Measurements from ENCODE around the gene FOSL2.

Gene FOSL2

GRCh38 chr2:28451793-28452533, 59.3 kb downstream of the FOSL2 start:
- no peak for DNase-seq (ENCODE audit: low read depth)

DNA sequence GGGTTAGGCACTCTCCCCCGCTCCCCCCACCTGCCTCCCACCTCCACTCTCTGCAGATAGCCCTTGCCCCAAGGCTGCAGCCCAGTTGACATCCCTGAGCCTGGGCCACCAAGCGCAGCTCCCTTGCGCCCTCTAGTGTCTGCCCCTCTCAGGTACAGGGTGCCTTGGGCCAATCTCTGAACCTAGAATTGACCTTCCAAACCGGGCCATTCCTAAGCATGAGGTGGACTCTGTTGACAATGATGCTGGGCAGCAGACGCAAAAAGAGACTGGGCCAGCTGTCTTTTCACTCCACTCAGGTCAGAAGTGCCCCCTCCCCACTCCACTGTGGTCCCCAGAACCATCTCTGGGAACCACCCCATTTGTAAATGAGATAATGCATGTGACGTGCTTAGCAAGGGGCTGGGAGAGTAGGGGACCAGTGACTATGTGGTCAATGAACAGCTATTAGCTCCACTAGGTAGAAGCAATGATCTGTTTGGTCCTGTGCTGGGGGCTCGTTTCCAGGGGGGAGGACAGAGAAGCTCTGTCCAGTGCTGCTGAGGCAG, 60.0 kb downstream of the FOSL2 start:
- DNase-seq (ENCODE audit: low read depth), result peak; percentile 74

GRCh38 chr2:28453396-28453795, 60.7 kb downstream of the FOSL2 start:
- no peak for DNase-seq (ENCODE audit: low read depth)

GRCh38 chr2:28454016-28454930, 61.6 kb downstream of the FOSL2 start:
- DNase-seq (ENCODE audit: low read depth), result no peak

GRCh38 chr2:28457237-28457636, 64.6 kb downstream of the FOSL2 start:
- no peak for DNase-seq (ENCODE audit: low read depth)

GRCh38 chr2:28461056-28461455, 68.4 kb downstream of the FOSL2 start:
- no peak for DNase-seq (ENCODE audit: low read depth)

DNA sequence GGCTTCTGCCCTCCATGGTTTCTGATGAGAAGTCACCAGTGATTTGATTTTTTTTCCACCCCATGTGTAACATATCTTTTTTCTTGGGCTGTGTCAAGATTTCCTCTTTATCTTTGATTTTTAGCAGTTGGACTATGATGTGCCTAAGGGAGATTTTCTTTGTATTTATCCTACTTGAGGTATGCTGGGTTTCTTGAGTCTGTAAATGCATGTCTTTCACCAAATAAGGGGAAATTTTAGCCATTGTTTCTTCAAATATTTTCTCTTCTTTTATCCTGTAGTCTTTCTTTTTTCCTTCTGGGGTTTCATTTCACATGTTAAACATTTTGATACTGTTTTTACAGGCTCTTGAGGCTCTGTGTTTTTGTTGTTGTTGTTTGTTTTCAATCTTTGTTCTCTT, 69.5 kb downstream of the FOSL2 start:
- no peak for DNase-seq (ENCODE audit: low read depth)

DNA sequence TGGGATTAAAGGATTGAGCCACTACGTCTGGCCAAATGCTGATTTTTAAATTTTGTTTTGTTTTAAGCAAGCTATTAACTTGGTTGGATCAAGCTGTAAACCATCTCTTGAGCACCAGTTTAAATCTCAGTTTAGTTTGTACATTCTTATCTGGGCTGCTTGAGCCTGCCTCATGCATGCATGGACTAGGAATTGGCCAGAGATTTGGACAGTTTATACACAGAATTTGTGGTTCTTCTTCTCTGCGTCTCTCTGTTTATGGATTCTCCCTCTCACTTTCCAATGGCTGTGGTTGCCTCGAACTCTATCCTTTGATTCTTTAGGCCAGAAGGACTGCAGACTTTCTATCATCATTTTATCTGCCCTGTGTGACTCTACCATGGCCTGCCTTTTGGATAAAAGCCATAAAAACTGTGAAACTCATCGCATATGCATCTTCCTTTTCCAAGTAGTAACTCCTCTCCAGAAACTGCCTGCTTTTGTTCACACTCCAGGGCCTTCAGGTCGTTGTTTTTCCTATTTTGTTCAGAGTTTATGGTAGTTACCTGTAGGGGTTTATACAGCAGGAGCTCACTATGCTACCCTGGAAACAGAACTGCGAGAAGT, 70.7 kb downstream of the FOSL2 start:
- no peak for DNase-seq (ENCODE audit: low read depth)

DNA sequence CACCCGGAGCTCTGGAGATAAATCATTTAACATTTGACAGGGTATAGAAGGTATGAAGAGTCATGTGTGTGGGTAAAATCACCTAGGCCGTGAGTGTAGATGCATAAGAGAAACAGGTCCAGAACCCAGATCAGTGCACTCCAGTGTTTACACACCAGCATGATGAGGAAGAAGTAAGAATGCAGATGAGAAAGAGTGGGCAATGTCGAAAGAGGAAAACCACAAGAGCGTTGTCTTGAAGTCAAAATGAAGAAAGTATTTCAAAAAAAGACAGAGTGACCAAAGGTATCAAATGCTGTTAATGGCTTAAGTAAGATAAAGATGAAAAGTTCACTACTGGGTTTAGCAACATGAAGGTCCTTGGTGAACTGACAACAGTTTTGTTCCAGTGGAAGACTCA, 71.2 kb downstream of the FOSL2 start:
- DNase-seq (ENCODE audit: low read depth), result no peak

DNA sequence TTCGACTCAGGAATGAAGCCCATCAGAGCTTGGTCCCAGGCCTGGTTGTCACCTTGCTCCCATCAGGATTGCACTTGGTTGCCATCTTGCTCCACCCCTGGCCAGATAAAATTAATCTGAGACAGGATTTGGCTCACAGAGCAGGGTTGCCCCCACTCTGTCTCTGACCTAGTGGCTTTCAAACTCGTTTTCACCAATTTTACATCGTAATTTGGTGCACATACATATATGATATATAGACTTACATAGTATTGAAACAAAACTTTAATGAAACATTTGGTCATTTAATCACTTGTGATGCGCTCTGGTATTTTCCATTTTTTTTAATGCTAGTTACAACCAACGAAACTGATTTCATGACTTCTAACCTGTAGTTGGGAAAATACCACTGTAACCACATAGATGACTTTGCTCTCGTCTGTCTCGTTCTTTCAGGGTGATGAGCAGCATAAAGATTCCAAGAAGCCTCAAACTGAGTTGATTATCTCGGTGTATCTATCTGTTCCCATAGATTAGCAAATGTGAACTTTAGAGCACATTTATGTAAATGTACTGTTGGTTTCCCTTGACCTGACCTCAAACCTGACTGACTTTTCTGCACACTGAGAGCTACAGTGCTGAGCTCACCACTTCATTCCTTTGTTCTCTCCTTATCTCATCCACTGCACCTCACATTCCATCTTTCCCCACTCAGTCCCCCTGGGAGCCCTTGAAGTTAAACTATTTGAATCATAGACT, 72.7 kb downstream of the FOSL2 start:
- DNase-seq (ENCODE audit: low read depth), result no peak

All from activated T-cell treated with anti-CD3 and anti-CD28 coated beads for 1 hour (primary cell).